Activated naive CD4-positive, alpha-beta T cell treated with anti-CD3 and anti-CD28 coated beads, Interleukin-2, amount 10 ng/mL, durations not matched to agents 7 days and 5 days (primary cell): Measurements from ENCODE around the gene PROCA1.
A peak's percentile ranks its signal among the peaks of the same experiment; 100 is the strongest.

Experiments used
- CTCF ChIA-PET: fragments of 350-600 bp; sonication (Branson Sonifier 250); formaldehyde crosslinking; loops from one replicate; lab custom pipeline; 2021; ENCODE audit warnings: antibody characterized with exemption; lab: Charles Lee
- DNase-seq: peaks from one replicate; pipeline ENCODE4 v3.0.0-alpha.2; 2020
- H3K27ac Mint-ChIP-seq: one replicate; pipeline ENCODE4 v1.8.0; 2021; ENCODE audit warnings: mild to moderate bottlenecking, moderate library complexity, mixed read lengths
- H3K27me3 Mint-ChIP-seq: one replicate; pipeline ENCODE4 v1.8.0; 2021; ENCODE audit warnings: mild to moderate bottlenecking, mixed read lengths
- H3K36me3 Mint-ChIP-seq: one replicate; pipeline ENCODE4 v1.8.0; 2021; ENCODE audit warnings: mixed read lengths
- H3K4me1 Mint-ChIP-seq: one replicate; pipeline ENCODE4 v1.8.0; 2021; ENCODE audit warnings: mixed read lengths
- H3K4me3 Mint-ChIP-seq: one replicate; pipeline ENCODE4 v1.8.0; 2021; ENCODE audit warnings: mild to moderate bottlenecking, moderate library complexity, mixed read lengths
- H3K9me3 Mint-ChIP-seq: one replicate; pipeline ENCODE4 v1.8.0; 2021; ENCODE audit warnings: mixed read lengths

The PROCA1 gene, protein sequence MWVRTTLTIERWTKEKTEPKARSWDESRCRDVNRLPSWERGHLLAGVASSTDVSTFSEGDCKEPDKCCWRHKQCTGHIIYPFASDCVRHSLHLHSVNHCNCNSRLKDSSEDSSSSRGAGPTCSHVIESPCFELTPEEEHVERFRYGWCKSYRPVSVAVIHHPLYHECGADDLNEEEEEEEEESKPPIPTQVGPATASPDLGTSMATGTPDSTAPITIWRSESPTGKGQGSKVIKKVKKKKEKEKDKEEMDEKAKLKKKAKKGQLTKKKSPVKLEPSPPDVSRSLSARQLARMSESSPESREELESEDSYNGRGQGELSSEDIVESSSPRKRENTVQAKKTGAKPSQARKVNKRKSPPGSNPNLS

DNA sequence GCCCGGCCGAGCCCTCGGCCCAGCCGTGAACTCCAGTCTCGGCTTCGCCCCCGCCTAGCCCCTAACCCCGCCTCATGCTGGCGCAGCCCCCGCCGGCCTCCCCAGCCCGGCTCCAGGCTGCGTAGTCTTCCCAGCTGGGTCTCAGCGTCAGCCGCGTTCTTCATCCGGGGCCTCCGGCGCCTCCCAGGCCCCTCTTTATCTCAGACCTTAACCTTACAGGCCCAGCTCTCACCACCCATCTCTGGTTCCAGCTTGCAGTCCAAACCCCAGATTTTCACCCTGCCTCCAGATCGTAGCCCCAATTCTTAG lies at the start of gene PROCA1:
PROCA1 (minus strand) TSS at position 166 of the 309 bp plus-strand sequence. CDS start 228 bp downstream, outside the sequence.
- H3K4me3 Mint-ChIP-seq = peak within 1 kb of the TSS; percentile 84
- peaks cover 35% of the 10 kb centered on the region for H3K27me3 Mint-ChIP-seq
- no peaks in the 10 kb centered on the region for H3K36me3 Mint-ChIP-seq
- H3K9me3 Mint-ChIP-seq = no peaks in the 10 kb centered on the region
- H3K27ac Mint-ChIP-seq = peak within 1 kb of the TSS; percentile 94
- no peak for DNase-seq
- CTCF ChIA-PET = interaction anchor here (0.8 to 1.6 kb wide), 5 partner anchors 8 to 67 kb away, joined by 3 to 5 read pairs (median 3); partner anchors contain the start of genes RPL23A and TLCD1
- peaks cover 19% of the 10 kb centered on the region for H3K4me1 Mint-ChIP-seq

DNA sequence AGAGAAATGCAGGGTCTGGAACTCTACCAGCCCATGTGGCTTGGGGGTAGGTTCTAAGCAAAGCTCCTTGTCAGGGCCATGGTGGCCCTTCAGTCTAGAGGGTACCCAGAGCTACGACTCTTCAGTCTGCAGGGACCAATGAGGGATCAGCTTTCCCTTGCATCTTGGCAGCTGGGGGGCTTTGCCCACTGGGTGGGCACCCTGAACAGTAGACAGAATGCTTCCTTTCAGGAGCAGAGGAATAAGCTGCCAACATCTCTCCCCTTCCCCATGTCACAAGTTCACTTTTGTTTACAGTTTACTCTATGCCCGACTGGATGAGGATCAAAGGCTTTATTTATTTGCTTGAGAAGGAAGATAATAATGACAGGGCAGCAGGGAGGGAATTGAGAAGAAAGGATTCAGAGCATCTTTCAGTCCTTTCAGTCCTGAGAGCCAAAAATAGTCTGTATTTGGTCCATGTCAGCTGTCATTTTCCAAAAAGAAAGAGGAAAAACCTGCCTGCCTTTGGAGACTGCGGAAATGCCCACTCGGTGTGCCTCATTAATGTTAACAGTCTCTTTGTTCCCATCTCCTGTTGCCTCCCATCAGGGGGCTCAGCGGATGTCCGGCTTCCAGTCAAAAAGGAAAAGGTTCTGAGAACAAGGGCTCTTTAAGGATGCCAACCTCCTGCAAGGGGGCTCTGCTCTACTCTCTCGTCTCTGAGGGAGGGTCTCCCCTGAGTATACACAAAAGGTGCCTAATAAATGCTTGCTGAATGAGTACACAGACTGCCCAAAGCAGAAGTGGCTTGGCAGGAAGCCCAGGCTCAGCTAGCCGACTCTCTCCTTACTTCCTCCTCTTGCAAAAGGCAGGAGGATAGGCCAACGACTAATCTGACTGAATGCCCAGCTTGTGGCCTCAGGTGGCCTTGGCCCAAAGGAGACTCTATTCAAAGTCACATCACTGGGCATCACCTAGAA lies 49.2 kb upstream of the PROCA1 start:
- CTCF ChIA-PET = interaction anchor here (0.6 to 6.4 kb wide), 8 partner anchors 10 to 156 kb away, joined by 3 to 58 read pairs (median 4); partner anchors contain the start of genes FLOT2, NEK8 and TLCD1
- H3K27ac Mint-ChIP-seq = no peak overlapping the region
- no peak overlapping the region for H3K4me3 Mint-ChIP-seq
- H3K4me1 Mint-ChIP-seq = peaks cover 8% of the 10 kb centered on the region
- no peak for DNase-seq
- H3K27me3 Mint-ChIP-seq = no peaks in the 10 kb centered on the region
- H3K36me3 Mint-ChIP-seq = peaks cover 30% of the 10 kb centered on the region
- H3K9me3 Mint-ChIP-seq = no peaks in the 10 kb centered on the region

DNA sequence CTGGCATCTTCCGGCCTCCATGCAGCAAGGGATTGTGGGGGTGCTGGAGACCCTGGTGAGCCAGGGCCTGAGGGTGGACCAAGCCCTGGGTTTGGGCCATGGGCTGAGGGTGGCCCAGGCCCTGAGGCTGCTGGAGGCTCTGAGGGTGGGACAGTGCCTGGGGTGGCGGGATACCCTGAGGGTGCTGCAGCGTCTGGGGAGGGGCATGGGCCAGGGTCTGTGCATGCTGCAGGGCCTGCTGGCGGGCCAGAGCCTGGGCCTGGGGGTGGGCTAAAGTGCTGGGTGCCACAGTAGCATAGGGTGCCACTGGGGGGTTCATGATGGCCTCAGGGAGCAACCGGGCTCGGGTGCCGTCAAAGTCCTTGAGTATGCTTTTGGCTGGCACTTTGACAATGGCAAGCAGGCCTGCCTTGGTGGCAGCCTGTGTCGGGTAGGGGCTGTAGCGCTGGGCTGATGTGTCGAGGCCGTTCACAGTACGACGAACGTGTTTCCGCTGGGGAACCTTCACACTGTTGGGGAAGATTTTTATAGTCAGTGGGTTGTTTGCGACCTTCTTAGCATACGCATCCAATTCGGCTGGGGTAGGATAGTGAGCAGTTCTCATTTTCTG lies 47.7 kb upstream of the PROCA1 start:
- Mint-ChIP-seq H3K4me3 (no peak overlapping the region), H3K9me3 (no peaks in the 10 kb centered on the region), H3K27ac (no peak overlapping the region), H3K27me3 (no peaks in the 10 kb centered on the region), H3K4me1 (peaks cover 8% of the 10 kb centered on the region), H3K36me3 (peaks cover 29% of the 10 kb centered on the region)
- CTCF ChIA-PET = interaction anchor here (6.4 kb wide), 1 partner anchor 8 kb away, joined by 58 read pairs; no protein-coding TSS in a partner anchor
- DNase-seq = no peak

DNA sequence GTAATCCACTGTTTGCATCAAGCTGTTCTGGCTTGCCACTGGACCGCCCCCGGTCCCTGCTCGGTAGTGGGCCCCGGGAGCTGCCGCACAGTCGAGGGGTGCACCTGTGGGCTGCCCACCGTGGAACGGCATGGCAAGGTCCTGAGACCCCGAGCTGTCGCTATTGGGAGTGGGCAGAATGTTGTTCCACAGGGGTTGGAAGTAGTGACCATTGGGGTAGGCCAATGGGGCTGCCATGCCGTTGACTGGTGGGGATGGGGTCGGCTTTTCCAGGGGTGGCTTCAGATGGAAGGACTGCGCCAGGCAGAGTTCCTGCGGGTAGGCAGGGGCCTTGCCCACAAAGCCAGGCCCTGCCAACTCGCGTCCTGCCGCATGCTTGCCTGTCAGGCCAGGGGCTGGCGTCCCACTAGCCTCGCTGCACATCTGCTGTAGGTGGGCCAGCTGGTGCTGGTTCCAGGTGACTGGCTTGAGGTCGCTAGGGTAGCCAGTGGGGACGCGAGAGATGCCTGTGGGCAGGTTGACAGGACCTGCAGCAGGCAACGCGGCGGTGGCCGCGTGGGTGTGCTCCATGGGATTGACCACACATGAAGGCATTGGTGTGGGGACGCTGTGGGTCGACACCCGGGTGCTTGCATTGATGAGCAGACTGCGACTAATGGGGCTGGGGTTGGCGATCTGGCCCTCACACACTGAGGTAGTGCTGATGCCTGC lies 46.9 kb upstream of the PROCA1 start:
- CTCF ChIA-PET = no interaction called here
- H3K27me3 Mint-ChIP-seq = no peaks in the 10 kb centered on the region
- no peaks in the 10 kb centered on the region for H3K9me3 Mint-ChIP-seq
- H3K27ac Mint-ChIP-seq = no peak overlapping the region
- no peak overlapping the region for H3K4me3 Mint-ChIP-seq
- H3K4me1 Mint-ChIP-seq = peaks cover 4% of the 10 kb centered on the region
- no peak for DNase-seq
- peaks cover 27% of the 10 kb centered on the region for H3K36me3 Mint-ChIP-seq

DNA sequence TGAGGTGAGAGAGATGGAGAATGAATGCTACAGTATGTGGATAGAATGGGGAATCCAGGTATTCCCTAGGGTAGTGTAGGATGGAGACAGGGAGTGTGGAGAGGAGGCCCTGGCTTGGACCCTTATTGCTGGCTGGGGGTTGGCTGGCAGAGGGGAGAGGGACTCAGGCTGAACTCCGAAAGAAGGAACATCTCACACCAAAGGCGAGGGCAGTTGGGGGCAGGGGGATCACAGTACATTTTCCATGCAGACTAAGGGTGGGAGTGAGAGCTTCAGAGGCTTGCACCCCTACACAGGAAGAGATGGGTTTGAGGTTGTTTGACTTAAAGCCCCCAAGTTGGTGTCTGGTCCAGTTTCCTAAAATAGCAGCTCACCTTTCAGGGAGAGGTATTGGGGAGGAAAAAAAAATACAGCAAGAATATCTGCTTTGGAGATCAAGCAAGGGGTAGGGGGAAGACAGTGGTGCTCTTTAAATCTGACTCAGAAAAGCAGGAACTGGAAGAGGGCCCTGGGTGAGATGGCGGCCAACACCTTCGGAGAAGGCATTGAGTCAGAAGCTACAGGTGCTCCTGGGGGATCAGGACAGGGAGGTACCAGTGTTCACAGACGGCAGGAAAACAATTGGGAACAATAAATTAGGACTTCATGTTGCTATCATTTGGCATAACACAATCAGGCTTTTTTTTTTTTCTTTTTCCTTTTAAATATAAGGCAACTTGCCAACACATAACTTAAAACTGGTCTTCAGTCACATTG lies 44.5 kb upstream of the PROCA1 start:
- no peak for DNase-seq
- H3K9me3 Mint-ChIP-seq = no peaks in the 10 kb centered on the region
- H3K4me3 Mint-ChIP-seq = no peak overlapping the region
- H3K27ac Mint-ChIP-seq = peak overlapping the region; percentile 42
- H3K4me1 Mint-ChIP-seq = peaks cover 4% of the 10 kb centered on the region
- H3K36me3 Mint-ChIP-seq = peaks cover 31% of the 10 kb centered on the region
- CTCF ChIA-PET = interaction anchor here (0.6 kb wide), 1 partner anchor 30 kb away, joined by 3 read pairs; the partner anchor contains the start of gene TLCD1
- no peaks in the 10 kb centered on the region for H3K27me3 Mint-ChIP-seq

DNA sequence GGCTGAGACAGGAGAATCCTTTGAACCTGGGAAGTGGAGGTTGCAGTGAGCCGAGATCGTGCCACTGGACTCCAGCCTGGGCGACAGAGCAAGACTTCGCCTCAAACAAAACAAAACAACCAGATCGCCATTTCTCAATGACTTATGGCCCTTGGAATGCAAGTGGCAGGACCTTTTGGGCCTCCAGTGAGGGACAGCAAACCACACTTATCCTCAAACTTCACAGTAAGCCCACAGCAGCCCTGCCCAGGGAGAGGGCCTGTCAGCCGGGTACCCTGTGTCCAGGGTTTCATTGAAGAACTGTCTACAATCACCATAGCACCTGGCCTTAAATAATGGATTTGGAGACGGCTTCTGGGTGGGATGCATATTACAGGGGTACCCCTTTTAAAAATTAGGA lies 43.8 kb upstream of the PROCA1 start:
- H3K4me1 Mint-ChIP-seq = peaks cover 5% of the 10 kb centered on the region
- no peaks in the 10 kb centered on the region for H3K9me3 Mint-ChIP-seq
- no peak overlapping the region for H3K27ac Mint-ChIP-seq
- H3K27me3 Mint-ChIP-seq = no peaks in the 10 kb centered on the region
- peaks cover 32% of the 10 kb centered on the region for H3K36me3 Mint-ChIP-seq
- CTCF ChIA-PET = no interaction called here
- H3K4me3 Mint-ChIP-seq = no peak overlapping the region
- no peak for DNase-seq

DNA sequence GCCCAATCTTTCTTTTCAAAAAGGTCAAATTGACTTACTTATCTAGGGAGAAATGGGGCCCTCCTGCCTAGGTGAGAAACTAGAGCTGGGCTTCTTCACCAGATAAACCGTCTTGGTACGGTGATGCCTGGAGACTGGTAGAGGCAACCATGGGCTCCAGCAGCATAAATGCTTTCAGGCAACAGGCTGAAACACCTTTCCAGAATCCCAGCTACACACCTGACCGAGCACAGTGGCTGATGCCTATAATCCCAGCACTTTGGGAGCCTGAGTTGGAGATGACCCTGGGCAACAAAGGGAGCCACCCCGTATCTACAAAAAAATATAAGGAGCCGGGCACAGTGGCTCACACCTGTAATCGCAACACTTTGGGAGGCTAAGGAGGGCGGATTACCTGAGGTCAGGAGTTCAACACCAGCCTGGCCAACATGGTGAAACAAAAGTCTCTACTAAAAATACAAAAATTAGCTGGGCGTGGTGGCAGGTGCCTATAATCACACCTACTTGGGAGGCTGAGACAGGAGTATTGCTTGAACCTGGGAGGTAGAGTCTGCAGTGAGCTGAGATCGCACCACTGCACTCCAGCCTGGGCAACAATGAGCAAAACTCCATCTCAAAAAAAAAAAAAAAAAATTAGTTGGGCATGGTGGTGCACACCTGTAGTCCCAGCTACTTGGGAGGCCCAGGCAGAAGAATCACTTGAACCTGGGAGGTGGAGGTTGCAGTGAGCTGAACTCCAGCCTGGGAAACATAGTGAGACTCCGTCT lies 40.1 kb upstream of the PROCA1 start:
- Mint-ChIP-seq H3K4me3 (no peak overlapping the region), H3K4me1 (peaks cover 25% of the 10 kb centered on the region), H3K27me3 (no peaks in the 10 kb centered on the region), H3K9me3 (no peaks in the 10 kb centered on the region), H3K27ac (no peak overlapping the region), H3K36me3 (peaks cover 23% of the 10 kb centered on the region)
- DNase-seq = no peak
- CTCF ChIA-PET = interaction anchor here (1.2 to 15.0 kb wide), 5 partner anchors 11 to 146 kb away, joined by 3 to 415 read pairs (median 6); partner anchors contain the start of genes FLOT2, NEK8, RPL23A and TLCD1

DNA sequence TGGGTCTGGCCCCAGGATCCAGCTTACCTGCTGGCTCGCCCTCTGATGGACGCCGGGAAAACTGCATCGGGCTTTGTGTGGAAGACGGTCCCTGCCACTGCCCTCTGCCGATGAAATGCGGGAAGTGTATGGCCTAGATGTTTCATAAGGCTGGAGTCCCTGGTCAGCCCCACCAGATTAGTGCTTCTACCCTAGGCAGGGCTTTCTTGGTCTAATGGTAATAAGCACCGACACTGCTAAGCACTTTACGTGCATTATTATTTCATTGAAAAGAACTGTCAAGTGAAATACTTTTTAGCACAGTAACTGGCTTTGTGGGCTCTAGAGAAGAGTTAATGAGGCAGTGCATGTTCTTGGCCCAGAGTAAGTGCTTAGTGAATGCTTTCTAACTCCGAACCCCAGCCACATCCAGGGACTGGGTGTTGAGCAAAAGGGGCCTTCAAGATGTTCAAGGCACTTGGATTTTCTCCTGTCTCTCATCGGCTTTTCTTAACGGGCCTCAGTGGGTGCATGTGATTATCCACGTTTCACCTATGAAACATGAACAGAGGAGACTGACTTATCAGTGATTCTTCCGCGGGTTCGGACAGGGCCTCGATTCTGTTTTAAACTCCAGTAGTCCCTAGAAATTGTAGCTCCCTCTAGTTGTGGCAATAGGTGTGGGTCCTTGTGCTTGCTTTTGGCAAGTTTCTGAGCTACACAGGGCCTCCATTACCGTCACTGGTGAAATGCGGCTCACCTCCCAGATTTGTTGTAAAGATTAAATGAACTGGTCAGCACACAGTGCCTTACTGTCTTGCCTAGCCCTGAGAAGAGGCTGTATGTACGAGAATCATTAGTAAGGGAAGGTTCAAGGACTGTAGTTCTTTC lies 38.7 kb upstream of the PROCA1 start:
- H3K27me3 Mint-ChIP-seq = no peaks in the 10 kb centered on the region
- peaks cover 38% of the 10 kb centered on the region for H3K4me1 Mint-ChIP-seq
- CTCF ChIA-PET = interaction anchor here (0.6 to 15.0 kb wide), 16 partner anchors 10 to 367 kb away, joined by 3 to 415 read pairs (median 3); partner anchors contain the start of genes NEK8, RPL23A and TLCD1
- no peak overlapping the region for H3K4me3 Mint-ChIP-seq
- H3K27ac Mint-ChIP-seq = peak overlapping the region; percentile 55
- H3K9me3 Mint-ChIP-seq = no peaks in the 10 kb centered on the region
- peaks cover 21% of the 10 kb centered on the region for H3K36me3 Mint-ChIP-seq
- peak; percentile 94 for DNase-seq

DNA sequence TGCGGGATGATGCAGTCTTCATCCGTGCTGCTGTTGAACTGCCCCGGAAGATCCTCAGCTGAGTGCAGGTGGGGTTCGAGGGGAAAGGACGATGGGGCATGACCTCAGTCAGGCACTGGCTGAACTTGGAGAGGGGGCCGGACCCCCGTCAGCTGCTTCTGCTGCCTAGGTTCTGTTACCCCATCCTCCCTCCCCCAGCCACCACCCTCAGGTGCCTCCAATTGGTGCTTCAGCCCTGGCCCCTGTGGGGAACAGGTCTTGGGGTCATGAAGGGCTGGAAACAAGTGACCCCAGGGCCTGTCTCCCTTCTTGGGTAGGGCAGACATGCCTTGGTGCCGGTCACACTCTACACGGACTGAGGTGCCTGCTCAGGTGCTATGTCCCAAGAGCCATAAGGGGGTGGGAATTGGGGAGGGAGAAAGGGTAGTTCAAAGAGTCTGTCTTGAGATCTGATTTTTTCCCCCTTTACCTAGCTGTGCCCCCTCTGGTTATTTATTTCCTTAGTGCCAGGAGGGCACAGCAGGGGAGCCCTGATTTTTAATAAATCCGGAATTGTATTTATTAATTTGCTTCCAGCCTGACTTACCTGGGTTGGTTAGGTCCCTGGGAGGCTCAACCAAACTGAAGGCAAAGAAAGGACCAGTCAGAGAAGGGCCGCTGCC lies 38.0 kb upstream of the PROCA1 start:
- Mint-ChIP-seq H3K9me3 (no peaks in the 10 kb centered on the region), H3K27ac (peak overlapping the region; percentile 55), H3K27me3 (no peaks in the 10 kb centered on the region), H3K36me3 (peaks cover 21% of the 10 kb centered on the region), H3K4me1 (peaks cover 42% of the 10 kb centered on the region), H3K4me3 (no peak overlapping the region)
- CTCF ChIA-PET = interaction anchor here (0.6 to 15.0 kb wide), 15 partner anchors 9 to 367 kb away, joined by 3 to 415 read pairs (median 3); partner anchors contain the start of genes FLOT2, NEK8, RPL23A and TLCD1
- no peak for DNase-seq

DNA sequence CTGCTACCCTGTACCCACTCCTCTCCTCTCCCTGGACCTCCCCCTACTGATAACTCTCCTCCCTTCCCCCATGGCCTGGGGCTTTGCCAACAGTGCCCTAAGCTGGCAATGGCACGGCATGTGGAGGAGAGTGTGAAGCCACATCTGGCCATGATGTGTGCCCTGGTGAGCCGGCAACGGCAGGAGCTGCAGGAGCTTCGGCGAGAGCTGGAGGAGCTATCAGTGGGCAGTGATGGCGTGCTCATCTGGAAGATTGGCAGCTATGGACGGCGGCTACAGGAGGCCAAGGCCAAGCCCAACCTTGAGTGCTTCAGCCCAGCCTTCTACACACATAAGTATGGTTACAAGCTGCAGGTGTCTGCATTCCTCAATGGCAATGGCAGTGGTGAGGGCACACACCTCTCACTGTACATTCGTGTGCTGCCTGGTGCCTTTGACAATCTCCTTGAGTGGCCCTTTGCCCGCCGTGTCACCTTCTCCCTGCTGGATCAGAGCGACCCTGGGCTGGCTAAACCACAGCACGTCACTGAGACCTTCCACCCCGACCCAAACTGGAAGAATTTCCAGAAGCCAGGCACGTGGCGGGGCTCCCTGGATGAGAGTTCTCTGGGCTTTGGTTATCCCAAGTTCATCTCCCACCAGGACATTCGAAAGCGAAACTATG lies 37.3 kb upstream of the PROCA1 start:
- H3K27me3 Mint-ChIP-seq = no peaks in the 10 kb centered on the region
- DNase-seq = no peak
- CTCF ChIA-PET = interaction anchor here (0.8 to 15.0 kb wide), 10 partner anchors 14 to 201 kb away, joined by 3 to 415 read pairs (median 3); partner anchors contain the start of genes FLOT2, NEK8, RPL23A and TLCD1
- peak overlapping the region; percentile 15 for H3K4me3 Mint-ChIP-seq
- peaks cover 21% of the 10 kb centered on the region for H3K36me3 Mint-ChIP-seq
- H3K9me3 Mint-ChIP-seq = no peaks in the 10 kb centered on the region
- peaks cover 42% of the 10 kb centered on the region for H3K4me1 Mint-ChIP-seq
- H3K27ac Mint-ChIP-seq = no peak overlapping the region
